Sigmoid colon (tissue), 7 donors: Measurements from ENCODE around the gene EVA1A. TPM values are rescaled to one million over a fixed set of nuclear protein-coding genes. Genes with fewer than 3 reads are reported as not detected.

Source experiments
- DNase-seq: peaks from one replicate; pipeline ENCODE4 v3.0.0-alpha.2; 2019
- H3K27ac ChIP-seq, 4 donors: fragments of 200-600 bp; sonication (generic); one replicate each; pipeline ENCODE4 v1.5.1; 2016 to 2019; ENCODE audit warnings: mild to moderate bottlenecking in 1 of 4
- H3K27me3 ChIP-seq, 3 donors: fragments of 200-600 bp; sonication (generic); one replicate each; pipeline ENCODE4 v1.5.1; 2019; ENCODE audit warnings: mild to moderate bottlenecking in 1 of 3
- H3K36me3 ChIP-seq, 4 donors: fragments of 200-600 bp; sonication (generic); one replicate each; pipeline ENCODE4 v1.5.1; 2016 to 2019
- H3K4me1 ChIP-seq, 4 donors: fragments of 200-600 bp; sonication (generic); one replicate each; pipeline ENCODE4 v1.5.1; 2017 to 2019
- H3K4me3 ChIP-seq, 4 donors: fragments of 200-600 bp; sonication (generic); one replicate each; pipeline ENCODE4 v1.5.1; 2017 to 2019; ENCODE audit warnings: mild to moderate bottlenecking in 2 of 4, moderate library complexity in 1 of 4
- H3K9me3 ChIP-seq, 4 donors: fragments of 200-600 bp in 3 of 4; sonication (generic) in 3 of 4; one replicate each; pipeline versions ENCODE4 v1.5.1 to v1.6.1; 2013 to 2019
- CTCF ChIP-seq, 4 experiments: fragments of 450-650 bp in 3 of 4; fragments of 200-600 bp in 1 of 4; IDR thresholded peaks; one replicate each; pipeline ENCODE4 v1.5.1; 2016 to 2019; ENCODE audit warnings: antibody characterized with exemption in 4 of 4, mild to moderate bottlenecking in 3 of 4, moderate library complexity in 2 of 4
- EP300 ChIP-seq, 4 donors: sonication (generic); formaldehyde crosslinking; IDR thresholded peaks; one replicate each; pipeline ENCODE4 v1.6.1; 2017; ENCODE audit warnings: antibody characterized with exemption in 4 of 4
- POLR2A ChIP-seq, 2 donors: fragments of 450-650 bp; IDR thresholded peaks; one replicate each; pipeline ENCODE4 v1.6.1; 2016; ENCODE audit warnings: antibody characterized with exemption in 2 of 2, mild to moderate bottlenecking in 2 of 2, moderate library complexity in 2 of 2
- POLR2AphosphoS5 ChIP-seq, 4 donors: sonication (generic); formaldehyde crosslinking; IDR thresholded peaks; one replicate each; pipeline ENCODE4 v1.6.1; 2017; ENCODE audit warnings: antibody characterized with exemption in 4 of 4
- WGBS, 2 donors: extraction: QIAGEN DNeasy Blood & Tissue Kit; methylation state at CpG; one replicate each; pipeline ENCODE4 v1.1.7; 2013; 5-methylcytosine and 5-hydroxymethylcytosine counted together
- intact Hi-C: fragments of 100-400 bp; cut with DNase I; formaldehyde crosslinking; loops from one replicate; pipeline ENCODE4 v1.15.1; 2023
- polyA plus RNA-seq, 3 donors: library from polyadenylated mRNA; stranded (reverse); fragments of 200-250 nt; gene quantifications; one replicate each; pipeline ENCODE4 v1.2.3, GENCODE V29; 2013
- total RNA-seq, 4 donors: library from RNA; depleted of rRNA; stranded (reverse); fragments of >200 nt; gene quantifications; one replicate each; pipeline ENCODE4 v1.1.0, GENCODE V29; 2016
- donor health status: healthy with polysubstance abuse.
- donor health status: Bipolar disorder and iron deficiency.
- donor health status: healthy.

Gene EVA1A
- total RNA-seq (1 to 10 TPM in 1 of 4 donors, not detected in 3; 1.2 TPM), polyA plus RNA-seq (1 to 10 TPM in 2 of 3 donors, not detected in 1; 1.2 to 5.4 TPM)

- no peaks in the 10 kb centered on the region for H3K36me3 ChIP-seq
- peaks cover 8 to 35% (median 15%) of the 10 kb centered on the region in 3 donors for H3K27me3 ChIP-seq
- peak within 1 kb of the TSS in 1 of 4 donors; percentile 4 for H3K27ac ChIP-seq
- no peak for DNase-seq
- peak within 1 kb of the TSS; percentile 18 to 49 (median 44) for H3K4me3 ChIP-seq
- H3K9me3 ChIP-seq = no peaks in the 10 kb centered on the region
- H3K4me1 ChIP-seq = peaks cover 0 to 17% (median 15%) of the 10 kb centered on the region in 4 donors
- intact Hi-C loops = no loop called here
- WGBS, 2 donors = 3 to 7% methylated on average over 46 of the region's 46 CpGs
- TF ChIP-seq POLR2AphosphoS5 (IDR thresholded peaks at IDR 0.05) (no peak), POLR2A (IDR thresholded peaks at IDR 0.05) (no peak), EP300 (IDR thresholded peaks at IDR 0.05) (no peak), CTCF (IDR thresholded peaks at IDR 0.05) (no peak)
Measured at GRCh38 chr2:75560768-75561565, at the start of gene EVA1A. EVA1A (minus strand) TSS chr2:75560939; CDS start chr2:75518140, 42,799 bp downstream.

DNA sequence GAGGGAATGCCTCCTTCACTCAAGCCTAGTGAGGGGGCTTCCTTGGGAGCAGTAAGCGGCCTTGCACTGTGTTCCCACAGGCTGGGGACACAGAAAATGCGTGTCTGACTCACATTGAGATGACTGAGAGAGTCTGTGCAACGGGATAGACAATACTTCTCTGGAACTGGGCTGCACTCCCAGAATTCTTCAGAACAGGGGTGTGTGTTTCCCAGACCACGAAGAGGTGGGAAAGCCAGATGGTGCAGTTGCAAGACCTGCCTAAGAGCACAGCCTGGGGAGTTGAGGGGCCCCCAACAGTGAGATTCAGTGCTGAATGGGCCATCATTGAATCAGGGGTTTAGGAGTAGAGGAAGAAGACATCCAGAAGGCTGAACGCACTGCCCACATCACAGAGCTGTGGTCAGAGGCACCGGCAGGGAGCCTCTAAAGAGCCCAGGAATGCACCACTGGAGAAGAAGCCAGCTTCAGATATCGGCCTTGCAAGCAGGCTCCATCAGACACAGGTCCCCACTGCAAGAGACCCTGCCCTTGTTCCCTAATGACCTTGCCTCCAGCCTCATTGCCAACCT lies 49.3 kb upstream of the EVA1A start:
- intact Hi-C loops = loop anchor here (5.0 to 10.0 kb wide), 2 partner anchors 145 to 688 kb away; no protein-coding TSS in a partner anchor

DNA sequence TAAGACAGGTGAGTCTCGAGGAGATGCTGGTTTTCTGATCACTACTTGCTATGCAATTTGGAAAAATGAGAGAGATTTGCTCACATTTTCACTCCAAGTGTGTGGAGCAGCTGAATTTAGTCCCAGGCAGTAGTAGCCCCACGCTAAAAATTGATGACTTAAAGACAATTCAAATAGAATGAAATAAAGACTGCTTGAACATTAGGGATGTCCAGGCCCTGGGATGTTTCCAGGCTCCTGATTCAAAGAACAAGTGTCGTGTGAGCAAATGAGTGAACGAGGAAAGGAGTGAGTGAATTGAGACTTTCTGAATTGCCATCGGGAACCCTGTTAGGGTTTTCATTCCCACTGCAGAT lies 48.6 kb upstream of the EVA1A start:
- no peak for DNase-seq
- TF ChIP-seq POLR2A (IDR thresholded peaks at IDR 0.05) (no peak), CTCF (IDR thresholded peaks at IDR 0.05) (no peak), POLR2AphosphoS5 (IDR thresholded peaks at IDR 0.05) (no peak), EP300 (IDR thresholded peaks at IDR 0.05) (no peak)
- H3K4me3 ChIP-seq = no peak overlapping the region
- H3K9me3 ChIP-seq = no peaks in the 10 kb centered on the region
- 46 to 53% methylated on average over 5 of the region's 5 CpGs for WGBS, 2 donors
- H3K27ac ChIP-seq = no peak overlapping the region
- H3K4me1 ChIP-seq = peaks cover 0 to 5% (median 1%) of the 10 kb centered on the region in 4 donors
- peaks cover 0 to 22% (median 0%) of the 10 kb centered on the region in 3 donors for H3K27me3 ChIP-seq
- intact Hi-C loops = loop anchor here (5.0 to 10.0 kb wide), 2 partner anchors 145 to 687 kb away; no protein-coding TSS in a partner anchor
- H3K36me3 ChIP-seq = no peaks in the 10 kb centered on the region

More for the DNA sequence above, 49.3 kb upstream of the EVA1A start:
- DNase-seq = no peak
- Histone ChIP-seq H3K27me3 (peaks cover 0 to 22% (median 0%) of the 10 kb centered on the region in 3 donors), H3K9me3 (no peaks in the 10 kb centered on the region), H3K36me3 (no peaks in the 10 kb centered on the region), H3K4me1 (peaks cover 0 to 5% (median 1%) of the 10 kb centered on the region in 4 donors), H3K4me3 (no peak overlapping the region), H3K27ac (no peak overlapping the region)
- TF ChIP-seq POLR2AphosphoS5 (IDR thresholded peaks at IDR 0.05) (no peak), CTCF (IDR thresholded peaks at IDR 0.05) (no peak), EP300 (IDR thresholded peaks at IDR 0.05) (no peak), POLR2A (IDR thresholded peaks at IDR 0.05) (no peak)
- WGBS, 2 donors = 62 to 73% methylated on average over 7 of the region's 7 CpGs

- peaks cover 0 to 22% (median 0%) of the 10 kb centered on the region in 3 donors for H3K27me3 ChIP-seq
- intact Hi-C loops = loop anchor here (5.0 to 10.0 kb wide), 2 partner anchors 144 to 687 kb away; no protein-coding TSS in a partner anchor
- H3K9me3 ChIP-seq = no peaks in the 10 kb centered on the region
- DNase-seq = no peak
- no peak overlapping the region for H3K27ac ChIP-seq
- no peaks in the 10 kb centered on the region for H3K36me3 ChIP-seq
- peaks cover 0 to 5% (median 1%) of the 10 kb centered on the region in 4 donors for H3K4me1 ChIP-seq
- 13% methylated on average over 25 of the region's 25 CpGs for WGBS, 2 donors
- H3K4me3 ChIP-seq = no peak overlapping the region
- TF ChIP-seq CTCF (IDR thresholded peaks at IDR 0.05) (peak in 3 of 4 experiments; percentile 39 to 75 (median 45)), POLR2AphosphoS5 (IDR thresholded peaks at IDR 0.05) (no peak)
Measured at GRCh38 chr2:75608684-75609333, 48.1 kb upstream of the EVA1A start.
